Fibroblast of skin of right quadriceps (primary cell): Measurements from ENCODE around the gene KCNJ6.

Experiments used
- DNase-seq: peaks from one replicate; pipeline ENCODE4 v3.0.0-alpha.2; 2013

Gene KCNJ6

GRCh38 chr21:37631319-37632117, 284.7 kb downstream of the KCNJ6 start:
- no peak for DNase-seq

GRCh38 chr21:37630872-37631271, 285.4 kb downstream of the KCNJ6 start:
- DNase-seq, result no peak

- no peak for DNase-seq
Observed at GRCh38 chr21:37628362-37628761, 287.9 kb downstream of the KCNJ6 start.

- DNase-seq, result no peak
Observed at GRCh38 chr21:37627561-37627960, 288.7 kb downstream of the KCNJ6 start.

- no peak for DNase-seq
Observed at GRCh38 chr21:37627074-37627473, 289.2 kb downstream of the KCNJ6 start.

- no peak for DNase-seq
Observed at GRCh38 chr21:37626320-37626719, 289.9 kb downstream of the KCNJ6 start.

GRCh38 chr21:37623689-37624088, 292.6 kb downstream of the KCNJ6 start:
- DNase-seq, result no peak

GRCh38 chr21:37623183-37623582, 293.1 kb downstream of the KCNJ6 start:
- DNase-seq, result no peak

GRCh38 chr21:37622755-37623154, 293.5 kb downstream of the KCNJ6 start:
- no peak for DNase-seq

- no peak for DNase-seq
Observed at GRCh38 chr21:37620401-37620800, 295.9 kb downstream of the KCNJ6 start.

GRCh38 chr21:37619464-37619974, 296.7 kb downstream of the KCNJ6 start:
- DNase-seq, result no peak

GRCh38 chr21:37618081-37618480, 298.2 kb downstream of the KCNJ6 start:
- DNase-seq, result no peak

- no peak for DNase-seq
Observed at GRCh38 chr21:37615962-37616361, 300.3 kb downstream of the KCNJ6 start.

- DNase-seq, result no peak
Observed at GRCh38 chr21:37614351-37614875, 301.8 kb downstream of the KCNJ6 start.

GRCh38 chr21:37607081-37607480, 309.2 kb downstream of the KCNJ6 start:
- no peak for DNase-seq

- no peak for DNase-seq
Observed at GRCh38 chr21:37606549-37606948, 309.7 kb downstream of the KCNJ6 start.

GRCh38 chr21:37605006-37605405, 311.3 kb downstream of the KCNJ6 start:
- DNase-seq, result no peak

GRCh38 chr21:37603129-37603528, 313.1 kb downstream of the KCNJ6 start:
- no peak for DNase-seq

GRCh38 chr21:37601915-37602314, 314.3 kb downstream of the KCNJ6 start:
- no peak for DNase-seq

- DNase-seq, result no peak
Observed at GRCh38 chr21:37601027-37601426, 315.2 kb downstream of the KCNJ6 start.

GRCh38 chr21:37595944-37596343, 320.3 kb downstream of the KCNJ6 start:
- no peak for DNase-seq

GRCh38 chr21:37594472-37594951, 321.7 kb downstream of the KCNJ6 start:
- DNase-seq, result no peak

- DNase-seq, result no peak
Observed at GRCh38 chr21:37593740-37594471, 322.4 kb downstream of the KCNJ6 start.

GRCh38 chr21:37593015-37593414, 323.2 kb downstream of the KCNJ6 start:
- DNase-seq, result no peak
